NCI-H345 (cell line): ENCODE results near the gene ZNF14.
A peak's percentile ranks its signal among the peaks of the same experiment; 100 is the strongest.
"Not testable (repeated sequence)": the region's sequence is repeated elsewhere in the genome, so short reads cannot be mapped to it uniquely, and the experiment has no call there.

Experiments used
- DNase-seq: peaks from one replicate; lab custom pipeline; 2025; lab: John Stamatoyannopoulos, UW

ZNF14 gene

DNA sequence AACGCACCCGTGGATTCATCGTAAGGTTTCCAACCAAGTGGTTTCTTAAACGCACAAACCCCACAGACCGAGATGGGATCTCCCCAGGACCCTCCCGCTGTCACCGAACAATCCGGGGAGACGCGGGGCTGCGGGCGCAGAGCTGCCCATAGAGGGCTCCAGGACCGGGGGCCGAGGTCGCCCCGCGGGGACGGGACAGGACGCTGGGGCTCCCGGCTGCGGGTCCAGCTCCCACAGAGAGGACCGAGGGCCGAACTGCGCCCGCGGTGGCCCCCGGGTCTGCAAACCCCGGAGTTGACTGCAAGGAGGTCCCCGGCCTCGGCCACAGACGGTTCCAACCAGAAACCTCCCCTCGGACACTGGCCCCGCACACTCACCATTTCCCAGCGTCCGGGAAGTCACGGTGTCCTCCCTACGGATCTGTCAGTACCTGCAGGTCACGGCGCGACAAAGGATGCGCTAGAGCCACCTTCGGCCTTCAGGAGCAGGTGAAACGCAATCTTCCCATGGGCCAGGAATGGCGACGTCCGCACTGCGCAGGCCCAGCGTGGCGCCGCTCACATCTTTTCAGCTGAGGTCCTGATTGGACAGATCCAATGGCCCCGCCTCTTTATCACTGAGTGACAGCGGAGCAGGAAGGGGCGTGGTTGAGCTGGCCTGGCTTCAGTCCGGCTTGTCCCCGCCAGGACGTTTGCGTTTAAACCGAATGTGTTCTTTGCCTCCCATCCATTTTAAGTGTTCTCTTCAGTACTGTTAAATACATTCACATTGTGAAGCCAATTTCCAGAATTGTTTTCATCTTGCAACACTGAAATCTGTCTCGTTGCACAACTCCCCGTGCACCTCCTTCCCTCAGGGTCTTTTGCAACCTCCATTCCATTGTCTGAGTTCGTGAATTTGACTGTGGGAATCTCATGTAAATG, at the start of gene ZNF14:
Gene ZNF14, minus strand, starts transcription at position 534 of the 923 bp plus-strand sequence. Its CDS starts 154 bp downstream, at position 380.
- DNase-seq: peak; percentile 95

DNA sequence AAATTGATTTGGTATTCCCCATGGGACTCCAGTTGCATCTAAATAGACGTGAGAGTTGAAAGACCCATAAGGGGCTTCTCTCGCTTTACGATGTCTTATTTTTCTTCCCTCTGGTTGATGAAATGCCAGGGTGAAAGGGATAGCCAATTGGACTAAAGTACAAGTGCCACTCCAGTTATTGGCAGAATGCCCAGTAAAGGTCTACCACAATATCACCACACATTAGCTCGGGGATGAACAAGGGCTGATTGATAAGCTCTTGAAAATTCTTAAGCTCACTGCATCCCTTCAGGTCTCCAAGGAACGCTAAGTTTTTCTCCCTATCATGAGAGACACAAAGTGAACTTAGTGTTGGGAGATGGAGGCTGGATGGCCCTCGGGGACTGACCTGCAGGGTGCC, 48.9 kb upstream of the ZNF14 start:
- DNase-seq: peak; percentile 78

DNA sequence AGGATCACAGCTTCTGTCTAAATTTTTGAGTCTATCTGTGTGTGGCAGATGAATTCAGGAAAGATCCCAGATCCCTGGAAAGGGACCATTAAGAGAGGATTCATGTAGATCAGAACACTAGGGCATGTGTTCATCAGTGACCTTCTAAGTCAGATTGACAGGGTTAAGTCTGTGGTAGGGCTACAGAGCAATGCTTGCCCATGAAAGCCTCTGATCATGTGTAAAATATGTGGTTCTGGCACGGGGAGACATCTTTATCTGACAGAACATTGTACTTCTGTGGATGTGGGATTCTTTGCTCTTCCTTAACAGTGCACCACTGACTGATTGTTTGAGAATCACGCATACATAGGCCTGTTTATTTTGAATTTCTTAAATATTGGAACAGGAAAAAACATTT, 45.8 kb upstream of the ZNF14 start:
- no peak for DNase-seq

- DNase-seq: no peak
Observed at GRCh38 chr19:19777692-19778091, 44.8 kb upstream of the ZNF14 start.

DNA sequence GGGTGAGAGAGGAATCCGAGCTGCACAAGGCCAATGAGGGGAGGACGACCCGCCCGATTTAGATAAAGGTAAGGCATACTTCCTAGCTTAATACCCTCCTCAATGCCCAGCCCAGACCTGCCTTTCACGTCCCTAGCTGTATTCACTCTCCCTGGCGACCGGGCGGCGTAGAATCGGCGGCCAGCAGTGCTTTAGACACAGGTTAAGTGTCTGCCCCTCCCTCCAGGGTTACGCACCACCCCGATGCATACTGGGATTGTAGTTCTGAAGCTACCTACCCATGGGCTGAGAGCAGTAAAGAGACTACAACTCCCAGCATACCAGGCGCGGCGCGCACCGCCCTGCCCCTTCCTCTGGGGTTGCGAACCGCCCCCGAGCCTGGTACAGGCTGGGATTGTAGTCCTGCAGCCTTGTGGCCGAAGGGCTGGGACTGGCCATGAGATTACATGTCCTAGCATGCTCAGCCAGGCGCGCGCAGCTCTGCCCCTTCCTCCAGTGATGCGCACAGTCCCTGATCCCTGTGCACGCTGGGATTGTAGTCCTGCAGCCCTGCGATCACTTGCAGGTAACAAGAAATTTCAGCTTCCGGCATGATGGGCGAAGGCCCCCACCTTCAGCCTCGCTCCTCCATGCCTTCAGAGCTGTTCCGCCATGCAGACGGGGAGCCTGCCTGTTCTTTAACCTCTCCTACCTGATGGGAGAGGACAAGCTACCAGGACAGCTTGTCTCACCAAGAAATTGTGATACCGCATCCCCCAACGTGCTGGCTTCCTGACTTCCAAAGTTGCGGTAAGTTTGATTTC, 43.5 kb upstream of the ZNF14 start:
- DNase-seq: peak; percentile 92

DNA sequence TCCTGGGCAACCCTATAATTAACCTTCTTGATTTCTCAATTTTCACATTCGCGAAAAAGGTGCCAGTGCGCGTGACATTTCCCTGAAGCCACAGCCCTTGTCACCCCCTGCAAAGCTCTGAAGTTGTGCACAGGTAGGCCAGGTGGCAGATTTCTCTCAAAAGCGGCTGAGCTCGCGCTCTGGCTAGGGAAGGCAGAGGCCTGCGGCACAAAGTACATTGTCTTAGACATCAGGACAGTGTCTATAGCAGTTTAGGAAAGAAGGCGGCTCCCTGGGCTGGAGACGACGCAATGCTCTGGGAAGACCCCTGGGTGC, 42.9 kb upstream of the ZNF14 start:
- no peak for DNase-seq

DNA sequence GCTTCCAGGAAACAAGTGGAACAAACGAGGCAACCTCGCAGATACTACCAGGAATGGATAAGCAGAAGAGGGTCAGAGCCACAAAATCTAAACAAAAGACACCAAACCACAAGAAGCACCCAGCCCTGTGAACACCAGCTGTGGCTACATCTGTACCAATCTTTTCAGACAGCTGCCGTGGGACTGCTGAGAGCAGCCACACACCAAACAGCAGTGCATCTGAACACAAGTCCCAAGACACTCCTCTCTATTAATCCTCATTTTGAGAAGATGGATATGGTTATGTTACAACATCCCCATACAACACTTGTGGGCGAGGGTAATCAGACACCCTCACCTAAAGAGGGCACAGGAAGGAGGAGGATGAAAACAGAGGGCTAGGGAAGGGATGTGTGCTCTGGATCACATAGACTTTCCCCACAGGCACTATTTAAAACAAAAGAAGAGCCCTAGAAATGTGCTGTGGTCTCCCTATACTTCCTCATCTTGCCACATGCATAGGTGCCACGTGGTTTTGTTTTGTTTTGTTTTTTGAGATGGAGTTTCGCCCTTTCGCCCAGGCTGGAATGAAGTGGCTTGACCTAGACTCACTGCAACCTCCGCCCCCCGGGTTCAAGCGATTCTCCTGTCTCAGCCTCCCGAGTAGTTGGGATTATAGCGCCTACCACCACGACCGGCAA, 41.6 kb upstream of the ZNF14 start:
- no peak for DNase-seq

- DNase-seq: not testable (repeated sequence)
Observed at GRCh38 chr19:19771963-19772362, 39.1 kb upstream of the ZNF14 start.

- not testable (repeated sequence) for DNase-seq
Observed at GRCh38 chr19:19769971-19770370, 37.1 kb upstream of the ZNF14 start.

DNA sequence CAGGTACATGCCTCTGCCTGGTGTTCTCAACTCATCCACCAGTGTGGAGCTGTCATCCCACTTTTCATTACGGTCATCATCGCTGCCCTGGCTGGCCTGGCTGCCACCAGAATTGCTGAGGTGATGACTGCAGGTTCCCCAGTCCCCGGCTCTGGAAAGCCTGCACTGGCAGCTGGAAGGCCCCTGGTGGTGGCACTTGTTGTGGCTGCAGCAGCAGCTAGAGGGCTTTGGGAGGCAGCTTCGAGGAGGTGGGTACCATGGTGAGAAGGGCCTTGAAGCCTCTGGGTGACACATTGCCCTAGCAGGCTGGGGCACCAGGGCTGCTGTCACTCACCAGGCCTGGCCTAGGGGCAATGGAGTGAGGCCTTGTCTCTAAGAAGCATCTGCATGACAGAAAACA, 25.3 kb upstream of the ZNF14 start:
- DNase-seq: no peak

GRCh38 chr19:19752760-19753403, 20.0 kb upstream of the ZNF14 start:
- no peak for DNase-seq

- DNase-seq: no peak
Observed at GRCh38 chr19:19751846-19752245, 18.9 kb upstream of the ZNF14 start.

DNA sequence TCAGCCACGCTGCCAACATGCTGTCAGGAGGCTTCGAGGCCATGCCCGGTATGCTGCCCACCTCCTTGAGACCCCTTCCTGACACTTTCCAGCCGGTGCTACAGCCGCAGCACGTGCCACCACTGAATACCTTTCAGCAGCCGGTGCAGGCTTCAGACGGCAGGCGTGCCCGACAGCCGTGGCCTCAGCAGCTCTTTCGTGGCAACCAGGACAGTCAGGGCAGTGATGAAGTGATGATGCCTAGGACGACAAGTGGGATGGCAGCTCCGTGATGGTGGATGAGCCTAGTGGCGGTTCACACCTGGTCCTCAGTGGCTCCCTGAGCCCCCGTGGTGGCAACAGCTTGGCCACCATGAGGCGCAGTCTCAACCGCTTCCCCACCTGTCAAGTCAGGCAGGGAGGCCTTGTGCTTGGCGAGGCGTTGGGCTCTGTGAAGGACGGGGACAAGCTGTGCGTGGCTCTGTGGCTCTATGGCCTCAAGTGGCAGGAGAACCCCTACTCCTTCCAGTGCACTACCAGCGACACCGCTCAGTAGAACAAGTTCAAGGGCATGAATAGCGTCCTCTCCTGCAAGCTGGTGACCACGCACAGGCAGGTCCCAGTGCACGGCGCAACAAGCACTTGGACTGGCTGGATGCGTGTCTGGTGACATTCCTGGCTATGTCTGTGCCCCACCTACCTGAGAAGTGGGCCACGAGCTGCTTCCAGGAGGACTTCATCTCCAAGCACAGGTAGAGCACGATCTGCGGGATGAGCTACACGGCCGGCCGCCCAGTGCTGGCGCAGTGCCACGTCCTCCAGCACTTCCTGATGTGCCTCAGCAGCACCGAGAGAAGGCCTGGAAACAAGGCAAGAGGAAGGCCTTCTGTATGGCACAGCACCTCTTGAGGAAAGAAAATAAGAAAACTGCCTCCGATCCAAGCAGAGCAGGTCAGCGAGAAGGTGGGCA, 18.2 kb upstream of the ZNF14 start:
- DNase-seq: no peak

- DNase-seq: no peak
Observed at GRCh38 chr19:19749908-19750841, 17.3 kb upstream of the ZNF14 start.

DNA sequence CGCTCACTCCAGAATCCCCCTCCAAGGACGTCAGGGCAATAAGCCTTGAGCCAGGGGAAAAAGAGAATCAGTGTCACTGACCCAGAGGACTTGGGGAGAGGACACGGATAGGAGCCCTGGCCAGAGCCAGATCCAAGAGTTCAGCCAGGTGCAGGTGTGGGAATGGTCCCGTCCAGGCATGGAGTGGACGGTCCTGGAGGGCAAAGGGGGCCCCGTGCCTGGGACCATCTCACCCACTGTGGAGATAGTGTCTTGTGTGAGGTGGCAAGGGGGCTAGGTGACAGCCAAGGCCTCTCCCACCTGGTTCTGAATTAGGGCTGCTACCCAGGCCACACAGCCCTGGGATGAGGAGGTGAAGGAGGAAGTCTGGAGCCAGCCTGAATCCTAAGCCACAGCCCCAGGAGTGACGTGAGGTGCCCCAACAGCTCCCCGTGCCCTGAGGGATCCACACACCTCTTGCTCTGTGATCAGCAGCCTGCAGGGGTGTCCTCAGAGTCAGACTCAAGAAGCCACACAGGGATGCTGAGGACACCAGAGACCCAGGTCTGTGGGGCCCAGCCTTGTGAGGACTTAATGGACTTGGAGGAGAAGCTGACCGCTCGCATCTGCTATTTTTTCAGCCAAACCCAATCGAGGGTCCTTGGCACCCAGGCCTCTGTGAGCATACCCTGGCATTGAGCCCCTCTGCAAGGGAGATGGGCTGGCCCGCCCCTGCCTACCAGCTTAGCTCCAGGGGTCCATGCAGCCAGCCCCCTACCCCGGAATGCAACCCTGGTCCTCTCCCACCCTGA, 16.4 kb upstream of the ZNF14 start:
- no peak for DNase-seq

DNA sequence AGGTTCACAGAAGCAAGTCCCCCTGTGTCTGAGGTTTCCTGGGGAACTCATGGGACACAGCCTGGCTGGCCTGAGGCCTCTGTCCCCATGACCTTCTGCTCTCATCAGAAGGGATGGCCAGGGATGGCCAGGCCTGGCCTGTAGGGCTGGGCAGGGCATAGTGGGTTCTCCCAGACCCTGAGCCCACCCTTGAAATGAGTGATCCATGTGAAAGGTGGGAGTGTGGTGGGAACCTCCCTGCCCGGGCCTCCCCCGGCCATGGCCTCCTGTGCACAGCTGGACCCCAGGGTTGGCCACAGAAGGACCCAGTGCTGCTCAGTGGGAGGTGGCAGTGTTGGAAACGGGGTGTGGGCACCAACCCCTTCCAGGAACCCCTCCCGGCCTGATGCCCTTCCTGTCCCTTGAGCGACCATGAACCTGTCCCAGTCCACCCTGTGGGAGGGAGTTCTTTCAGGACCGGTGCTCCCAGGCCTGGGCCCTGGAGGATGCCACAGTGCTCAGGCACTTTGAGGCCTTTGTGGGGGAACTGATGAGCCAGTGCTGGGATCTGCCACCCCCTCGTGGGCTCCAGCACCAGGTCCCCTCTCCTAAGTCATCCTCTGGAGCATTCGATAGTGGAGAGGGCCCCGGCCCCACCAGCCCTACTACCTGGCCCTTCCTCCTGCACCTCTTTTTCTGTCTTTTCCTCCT, 15.5 kb upstream of the ZNF14 start:
- no peak for DNase-seq

- no peak for DNase-seq
Observed at GRCh38 chr19:19747357-19748220, 14.7 kb upstream of the ZNF14 start.
